ENCODE data around the gene PCNX1.
A peak's percentile ranks its signal among the peaks of the same experiment; 100 is the strongest.
"Not testable (repeated sequence)": the region's sequence is repeated elsewhere in the genome, so short reads cannot be mapped to it uniquely, and the experiment has no call there.

The PCNX1 gene

GRCh38 chr14:70971560-70971959 is 64.3 kb downstream of the PCNX1 start:
- no peak for DNase-seq

- peak; percentile 83 for DNase-seq
These were observed 65.1 kb downstream of the PCNX1 start for GRCh38 chr14:70972107-70972976.

- DNase-seq, result no peak
These were observed 69.3 kb downstream of the PCNX1 start for GRCh38 chr14:70976591-70976990.

- DNase-seq, result no peak
These were observed 74.0 kb downstream of the PCNX1 start for GRCh38 chr14:70981000-70981952.

- no peak for DNase-seq
These were observed 74.9 kb downstream of the PCNX1 start for GRCh38 chr14:70982200-70982599.

- no peak for DNase-seq
These were observed 79.8 kb downstream of the PCNX1 start for GRCh38 chr14:70987041-70987440.

- peak; percentile 20 for DNase-seq
These were observed 81.2 kb downstream of the PCNX1 start for GRCh38 chr14:70988452-70988851.

GRCh38 chr14:70993931-70994330 is 86.7 kb downstream of the PCNX1 start:
- DNase-seq, result no peak

- no peak for DNase-seq
These were observed 88.0 kb downstream of the PCNX1 start for GRCh38 chr14:70995211-70995610.

GRCh38 chr14:70995671-70996070 is 88.4 kb downstream of the PCNX1 start:
- no peak for DNase-seq

GRCh38 chr14:70999117-70999516 is 91.9 kb downstream of the PCNX1 start:
- no peak for DNase-seq

GRCh38 chr14:71000091-71000490 is 92.8 kb downstream of the PCNX1 start:
- DNase-seq, result no peak

- DNase-seq, result no peak
These were observed 94.5 kb downstream of the PCNX1 start for GRCh38 chr14:71001742-71002141.

- DNase-seq, result no peak
These were observed 95.9 kb downstream of the PCNX1 start for GRCh38 chr14:71003156-71003555.

GRCh38 chr14:71004481-71004880 is 97.2 kb downstream of the PCNX1 start:
- DNase-seq, result no peak

GRCh38 chr14:71005076-71005475 is 97.8 kb downstream of the PCNX1 start:
- no peak for DNase-seq

GRCh38 chr14:71006200-71006563 is 98.9 kb downstream of the PCNX1 start:
- DNase-seq, result no peak

GRCh38 chr14:71011479-71011878 is 104.2 kb downstream of the PCNX1 start:
- no peak for DNase-seq

- DNase-seq, result no peak
These were observed 105.6 kb downstream of the PCNX1 start for GRCh38 chr14:71012888-71013287.

- no peak for DNase-seq
These were observed 106.4 kb downstream of the PCNX1 start for GRCh38 chr14:71013551-71014192.

- DNase-seq, result not testable (repeated sequence)
These were observed 112.7 kb downstream of the PCNX1 start for GRCh38 chr14:71019917-71020316.

GRCh38 chr14:71021347-71022011 is 114.2 kb downstream of the PCNX1 start:
- no peak for DNase-seq

All from activated CD4-positive, alpha-beta T cell treated with anti-CD3 and anti-CD28 coated beads, Interleukin-2, amount 50 U/mL, for 1 hour (primary cell).